Esophagus squamous epithelium (tissue), 4 donors: ENCODE results near the gene CAMKMT.

ENCODE experiments used
- CTCF ChIP-seq, 6 experiments: fragments of 450-650 bp in 4 of 6; fragments of 200-600 bp in 2 of 6; sonication (generic) in 2 of 6; IDR thresholded peaks; one replicate each; pipeline ENCODE4 v1.5.1; 2016 to 2019; ENCODE audit warnings: antibody characterized with exemption in 6 of 6, mild to moderate bottlenecking in 4 of 6, moderate library complexity in 4 of 6
- POLR2A ChIP-seq, 4 donors: fragments of 450-650 bp; IDR thresholded peaks; one replicate each; pipeline ENCODE4 v1.6.1; 2017; ENCODE audit warnings: antibody characterized with exemption in 4 of 4, mild to moderate bottlenecking in 4 of 4, moderate library complexity in 3 of 4

GRCh38 chr2:44692821-44693220 lies 331.1 kb downstream of the CAMKMT start:
- TF ChIP-seq POLR2A (IDR thresholded peaks at IDR 0.05) (no peak), CTCF (IDR thresholded peaks at IDR 0.05) (no peak)
